Cardiac fibroblast (primary cell): ENCODE results near the gene RECQL.
A peak's percentile ranks its signal among the peaks of the same experiment; 100 is the strongest.

Experiments
- DNase-seq, 2 donors: peaks; one replicate each; pipeline versions ENCODE4 v3.0.0 to v3.0.0-alpha.2; 2010; ENCODE audit warnings: low read depth in 2 of 2
- H3K4me3 ChIP-seq, 2 donors: replicated peaks in 1 of 2; 1 replicate in 1 of 2; 2 replicates in 1 of 2; pipeline ENCODE4 v1.5.1; 2011; ENCODE audit warnings: low read depth in 2 of 2, low read length in 2 of 2, mild to moderate bottlenecking in 2 of 2, moderate library complexity in 1 of 2
- TF ChIP-seq, protein P1 (sequence below): IDR thresholded peaks from one replicate; pipeline ENCODE4 v1.5.1; 2011; ENCODE audit warnings: low read depth, mild to moderate bottlenecking, low read length, inconsistent platforms

The RECQL gene

GRCh38 chr12:21459474-21459873 lies 42.0 kb downstream of the RECQL start:
- TF ChIP-seq, protein P1, sequence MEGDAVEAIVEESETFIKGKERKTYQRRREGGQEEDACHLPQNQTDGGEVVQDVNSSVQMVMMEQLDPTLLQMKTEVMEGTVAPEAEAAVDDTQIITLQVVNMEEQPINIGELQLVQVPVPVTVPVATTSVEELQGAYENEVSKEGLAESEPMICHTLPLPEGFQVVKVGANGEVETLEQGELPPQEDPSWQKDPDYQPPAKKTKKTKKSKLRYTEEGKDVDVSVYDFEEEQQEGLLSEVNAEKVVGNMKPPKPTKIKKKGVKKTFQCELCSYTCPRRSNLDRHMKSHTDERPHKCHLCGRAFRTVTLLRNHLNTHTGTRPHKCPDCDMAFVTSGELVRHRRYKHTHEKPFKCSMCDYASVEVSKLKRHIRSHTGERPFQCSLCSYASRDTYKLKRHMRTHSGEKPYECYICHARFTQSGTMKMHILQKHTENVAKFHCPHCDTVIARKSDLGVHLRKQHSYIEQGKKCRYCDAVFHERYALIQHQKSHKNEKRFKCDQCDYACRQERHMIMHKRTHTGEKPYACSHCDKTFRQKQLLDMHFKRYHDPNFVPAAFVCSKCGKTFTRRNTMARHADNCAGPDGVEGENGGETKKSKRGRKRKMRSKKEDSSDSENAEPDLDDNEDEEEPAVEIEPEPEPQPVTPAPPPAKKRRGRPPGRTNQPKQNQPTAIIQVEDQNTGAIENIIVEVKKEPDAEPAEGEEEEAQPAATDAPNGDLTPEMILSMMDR = no peak
- no peak for DNase-seq
- no peak overlapping the region for H3K4me3 ChIP-seq

DNA sequence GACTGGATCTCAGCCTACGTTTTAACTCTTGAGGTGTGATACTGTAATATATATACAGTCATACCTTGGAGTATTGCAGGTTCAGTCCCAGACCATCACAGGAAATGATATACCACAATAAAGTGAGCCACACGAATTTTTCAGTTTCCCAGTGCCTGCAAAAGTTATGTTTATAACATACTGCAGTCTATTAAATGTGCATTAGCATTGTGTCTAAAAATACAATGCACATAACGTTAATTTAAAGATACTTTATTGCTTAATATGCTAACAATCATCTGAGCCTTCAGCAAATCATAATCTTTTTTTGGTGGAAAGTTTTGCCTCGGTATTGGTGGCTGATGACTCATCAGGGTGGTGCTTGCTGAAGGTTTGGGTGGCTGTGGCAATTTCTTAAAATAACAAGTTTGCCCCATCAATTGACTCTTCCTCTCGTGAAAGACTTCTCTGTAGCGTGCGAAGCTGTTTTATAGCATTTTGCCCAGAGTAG lies 45.1 kb downstream of the RECQL start:
- DNase-seq = peak in 1 of 2 donors; percentile 31
- TF ChIP-seq, protein P1 = no peak
- no peak overlapping the region for H3K4me3 ChIP-seq

GRCh38 chr12:21453312-21453852 lies 48.1 kb downstream of the RECQL start:
- TF ChIP-seq, protein P1 = no peak
- no peak overlapping the region for H3K4me3 ChIP-seq
- no peak for DNase-seq

- no peak overlapping the region for H3K4me3 ChIP-seq
- DNase-seq = peak in 1 of 2 donors; percentile 40
- TF ChIP-seq, protein P1 = no peak
Observed at GRCh38 chr12:21451529-21451928, 49.9 kb downstream of the RECQL start.

GRCh38 chr12:21444193-21445146 lies 57.0 kb downstream of the RECQL start:
- DNase-seq = no peak
- TF ChIP-seq, protein P1 = no peak
- no peak overlapping the region for H3K4me3 ChIP-seq

DNA sequence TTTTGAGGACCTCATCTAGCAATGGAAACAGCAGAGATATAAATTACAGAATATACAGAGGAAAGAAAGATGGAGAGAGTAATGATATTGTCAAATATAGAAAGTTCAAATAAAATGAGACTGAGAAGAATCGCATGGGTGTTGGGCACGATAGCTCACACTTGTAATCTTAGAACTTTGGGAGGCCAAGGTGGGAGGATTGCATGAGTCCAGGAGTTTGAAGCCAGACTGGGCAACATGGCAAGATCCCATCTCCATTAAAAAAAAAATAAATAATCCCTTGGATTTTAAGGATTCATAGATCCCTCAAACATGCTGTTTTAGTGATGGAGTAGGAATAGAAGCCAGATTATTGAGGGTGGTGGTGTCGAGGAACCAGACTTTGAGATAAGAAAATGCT lies 62.1 kb downstream of the RECQL start:
- no peak for DNase-seq
- no peak overlapping the region for H3K4me3 ChIP-seq
- TF ChIP-seq, protein P1 = no peak
